ENCODE data around the gene DACH1.
"Not testable (repeated sequence)": the region's sequence is repeated elsewhere in the genome, so short reads cannot be mapped to it uniquely, and the experiment has no call there.

DACH1 gene

DNA sequence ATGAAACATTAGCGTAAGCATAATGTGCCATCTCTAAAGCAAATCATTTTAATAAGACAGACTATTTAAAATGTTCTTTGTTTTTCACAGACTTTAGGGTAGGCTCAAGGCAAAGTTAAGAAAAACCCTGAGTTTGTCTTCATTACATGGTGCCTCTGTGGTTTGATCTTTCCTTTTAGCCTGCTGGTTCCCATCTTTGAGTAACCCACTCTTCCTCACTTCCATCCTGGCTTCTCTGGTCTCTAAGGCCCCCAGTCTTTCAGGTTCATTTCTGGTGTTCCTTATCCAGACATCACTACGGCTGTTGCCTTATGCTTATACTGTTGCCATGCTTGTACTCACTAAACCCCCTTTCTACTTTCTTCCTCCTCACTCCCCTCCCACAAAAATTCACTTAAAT lies 38.4 kb downstream of the DACH1 start:
- no peak for DNase-seq (ENCODE audit: low read depth)

GRCh38 chr13:71828117-71828516 lies 38.9 kb downstream of the DACH1 start:
- DNase-seq (ENCODE audit: low read depth) = peak; percentile 33

GRCh38 chr13:71827241-71827640 lies 39.8 kb downstream of the DACH1 start:
- DNase-seq (ENCODE audit: low read depth) = no peak

DNA sequence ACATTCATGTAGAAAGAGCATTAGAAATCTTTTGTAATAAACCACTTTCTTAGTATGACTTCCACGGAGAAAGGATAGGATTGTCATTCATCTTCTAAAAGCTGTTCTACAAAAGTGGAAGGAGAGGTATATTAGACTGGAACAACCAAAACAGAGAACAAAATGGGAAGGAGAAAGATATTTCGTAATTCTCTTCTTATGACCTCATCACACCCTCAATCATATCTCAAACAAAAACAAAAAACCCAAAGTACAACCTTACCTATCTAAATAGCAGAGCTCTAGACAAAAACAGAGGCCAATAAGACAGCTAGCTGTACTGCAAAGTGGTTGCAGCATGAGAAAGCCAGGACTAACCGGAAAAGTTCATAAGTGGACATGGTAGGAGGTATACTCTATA lies 46.3 kb downstream of the DACH1 start:
- no peak for DNase-seq (ENCODE audit: low read depth)

DNA sequence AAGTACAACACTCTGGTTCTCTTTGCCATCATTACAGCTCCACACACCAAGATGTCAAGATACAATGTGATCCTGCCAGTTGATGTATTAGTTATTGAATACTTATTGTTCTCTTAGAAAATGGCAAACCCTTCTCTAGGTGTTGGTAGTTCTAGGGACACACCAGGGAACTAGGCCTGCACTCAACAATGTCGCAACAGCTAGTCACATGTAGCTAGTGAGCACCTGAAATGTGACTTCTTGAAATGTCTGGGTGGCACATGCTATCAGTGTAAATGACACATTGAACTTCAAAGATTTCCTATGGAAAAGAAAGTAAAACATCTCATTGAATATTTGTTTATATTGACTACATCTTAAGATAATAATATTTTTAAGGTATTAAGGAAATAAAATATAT lies 49.7 kb downstream of the DACH1 start:
- no peak for DNase-seq (ENCODE audit: low read depth)

GRCh38 chr13:71814806-71815360 lies 52.1 kb downstream of the DACH1 start:
- no peak for DNase-seq (ENCODE audit: low read depth)

GRCh38 chr13:71813187-71813586 lies 53.8 kb downstream of the DACH1 start:
- DNase-seq (ENCODE audit: low read depth) = no peak

DNA sequence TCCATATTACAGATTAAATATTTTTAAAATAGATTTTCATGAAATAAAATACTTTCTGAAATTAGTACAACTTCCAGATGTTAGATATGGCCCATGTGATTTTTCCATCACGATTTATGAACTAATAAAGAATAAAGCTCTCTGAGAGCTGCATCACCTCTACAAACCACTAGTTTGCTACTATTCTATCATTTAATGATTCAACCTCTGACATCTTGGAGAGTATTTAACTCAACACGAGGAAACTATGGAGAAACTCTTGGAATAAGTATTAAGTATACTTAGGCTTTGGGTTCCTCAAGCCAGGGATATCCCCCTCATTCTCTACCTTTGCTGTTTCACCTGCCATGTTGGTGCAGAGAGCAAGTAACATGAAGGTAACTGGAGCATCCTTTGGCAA lies 55.7 kb downstream of the DACH1 start:
- no peak for DNase-seq (ENCODE audit: low read depth)

- DNase-seq (ENCODE audit: low read depth) = no peak
Measured at GRCh38 chr13:71808708-71809107, 58.3 kb downstream of the DACH1 start.

GRCh38 chr13:71806886-71807285 lies 60.1 kb downstream of the DACH1 start:
- DNase-seq (ENCODE audit: low read depth) = no peak

DNA sequence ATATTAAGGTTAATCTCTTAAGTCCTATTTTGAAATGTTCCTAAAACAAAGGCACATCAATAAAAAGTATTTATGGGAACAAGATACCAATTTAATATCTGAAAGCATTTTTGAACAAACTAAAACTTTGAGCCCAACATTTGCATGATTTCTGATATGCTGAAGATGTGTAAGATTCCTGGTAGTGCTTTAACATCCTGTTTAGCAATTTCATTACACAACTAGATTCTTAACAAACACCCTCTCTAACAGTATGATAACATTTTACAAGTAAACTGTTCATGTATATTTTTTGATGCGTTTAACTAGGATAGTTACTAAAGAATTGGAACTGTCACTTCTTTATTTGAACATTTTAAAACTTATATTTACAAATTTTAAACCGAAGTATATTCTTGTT lies 63.9 kb downstream of the DACH1 start:
- peak; percentile 14 for DNase-seq (ENCODE audit: low read depth)

GRCh38 chr13:71801781-71802180 lies 65.2 kb downstream of the DACH1 start:
- DNase-seq (ENCODE audit: low read depth) = no peak

GRCh38 chr13:71801165-71801760 lies 65.7 kb downstream of the DACH1 start:
- no peak for DNase-seq (ENCODE audit: low read depth)

DNA sequence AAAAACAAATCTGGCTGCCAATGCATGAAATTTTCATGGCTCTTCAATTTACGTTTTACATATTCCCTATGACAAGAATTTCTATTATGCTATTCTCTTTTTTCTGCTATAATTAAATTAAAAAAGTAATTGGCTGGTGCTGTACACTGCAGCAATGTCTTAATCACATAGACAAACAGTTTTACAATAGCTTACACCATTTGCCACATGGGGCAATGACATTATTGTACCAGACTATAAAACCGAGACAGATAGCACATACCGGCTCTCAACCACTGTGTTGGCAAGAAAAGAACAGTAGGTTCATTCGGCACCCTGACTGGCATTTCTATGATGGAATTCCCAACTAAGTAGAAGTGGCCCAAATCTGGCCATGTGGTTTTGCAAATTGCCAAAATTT lies 67.7 kb downstream of the DACH1 start:
- no peak for DNase-seq (ENCODE audit: low read depth)

DNA sequence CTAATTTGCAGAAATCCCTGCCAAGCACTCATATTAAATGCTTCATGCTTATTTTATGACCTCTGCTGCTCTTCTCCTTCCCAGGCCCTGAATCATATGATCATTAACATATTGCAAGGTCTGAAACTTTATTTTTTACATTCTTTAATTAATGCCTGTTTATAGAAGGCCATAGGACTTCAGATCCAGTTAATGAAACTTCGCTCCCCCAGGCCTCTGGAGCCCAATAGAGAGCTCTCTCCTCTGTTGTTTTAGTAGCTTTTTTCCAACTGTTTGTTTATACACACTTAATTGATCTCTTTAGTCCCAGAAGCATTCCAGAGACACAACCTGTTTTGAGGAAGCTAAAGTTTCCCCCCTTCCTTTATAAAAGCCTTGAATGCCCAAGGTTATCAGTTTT lies 68.3 kb downstream of the DACH1 start:
- no peak for DNase-seq (ENCODE audit: low read depth)

DNA sequence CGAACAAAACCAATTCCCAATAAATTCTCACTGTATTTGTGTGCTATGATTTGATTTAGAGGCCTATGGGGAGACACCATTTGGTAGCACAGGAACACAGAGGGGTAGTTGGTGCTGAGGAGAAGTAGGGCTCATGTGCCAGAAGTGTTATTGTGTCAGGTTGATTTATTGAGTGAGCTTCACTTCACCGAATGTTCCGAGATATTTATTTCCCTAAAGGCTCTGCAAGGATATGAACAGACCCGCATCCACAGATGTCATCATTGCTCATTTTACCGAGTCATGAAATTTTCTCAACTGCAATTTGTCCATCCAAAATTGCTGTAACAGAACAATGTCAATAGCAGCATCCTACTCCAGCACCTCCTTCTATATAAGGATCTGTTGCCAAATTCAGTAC lies 69.5 kb downstream of the DACH1 start:
- DNase-seq (ENCODE audit: low read depth) = no peak

DNA sequence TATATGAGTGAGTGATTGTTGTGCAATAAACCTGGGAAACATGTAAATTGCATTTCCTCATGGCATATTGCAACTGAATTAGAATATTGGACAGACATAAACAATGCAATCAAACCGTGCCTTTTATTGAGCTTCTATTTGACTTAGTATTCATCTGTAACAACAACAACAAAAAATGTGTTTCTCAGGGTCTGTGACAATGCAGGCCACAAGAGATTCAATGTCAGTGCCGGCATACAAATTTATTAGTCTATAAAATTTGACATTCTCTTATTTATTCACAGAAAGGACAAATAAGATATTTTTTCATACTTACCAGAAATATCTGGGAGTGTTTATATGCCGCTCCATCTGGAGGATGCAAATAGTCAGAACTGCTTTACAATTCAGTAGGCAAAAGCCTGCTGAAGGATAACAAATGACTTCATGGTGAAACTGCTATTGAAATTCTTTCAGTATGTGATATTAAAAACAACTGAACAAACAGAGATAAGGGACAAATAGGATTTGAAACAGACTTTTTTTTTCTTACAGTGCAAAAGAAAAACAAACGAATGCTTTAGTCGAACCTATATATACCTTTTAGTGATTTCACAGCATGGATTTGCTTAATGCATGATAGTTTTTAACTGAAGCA lies 77.2 kb downstream of the DACH1 start:
- peak; percentile 19 for DNase-seq (ENCODE audit: low read depth)

DNA sequence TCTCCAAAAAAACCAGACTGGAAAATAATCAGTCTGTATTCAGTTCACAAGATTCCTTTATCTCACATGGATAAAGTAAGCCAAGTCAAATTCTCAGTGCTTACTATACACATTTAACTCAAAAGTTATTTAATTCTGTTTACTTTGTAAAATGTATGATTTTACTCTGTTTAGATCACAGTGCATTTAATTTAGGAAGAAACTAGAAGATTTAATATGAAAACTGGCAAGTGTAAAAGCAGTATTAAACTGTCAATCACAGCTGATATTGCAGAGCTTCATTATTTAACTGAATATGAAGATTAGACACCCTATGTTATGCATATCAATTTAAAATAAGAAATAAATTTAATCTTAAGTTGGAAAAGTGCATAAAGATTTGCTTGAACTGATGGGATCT lies 78.0 kb downstream of the DACH1 start:
- no peak for DNase-seq (ENCODE audit: low read depth)

- DNase-seq (ENCODE audit: low read depth) = no peak
Measured at GRCh38 chr13:71787414-71787813, 79.6 kb downstream of the DACH1 start.

- DNase-seq (ENCODE audit: low read depth) = no peak
Measured at GRCh38 chr13:71786875-71787274, 80.1 kb downstream of the DACH1 start.

GRCh38 chr13:71785361-71785760 lies 81.6 kb downstream of the DACH1 start:
- no peak for DNase-seq (ENCODE audit: low read depth)

GRCh38 chr13:71780546-71780945 lies 86.5 kb downstream of the DACH1 start:
- no peak for DNase-seq (ENCODE audit: low read depth)

- DNase-seq (ENCODE audit: low read depth) = not testable (repeated sequence)
Measured at GRCh38 chr13:71778998-71779397, 88.0 kb downstream of the DACH1 start.

DNA sequence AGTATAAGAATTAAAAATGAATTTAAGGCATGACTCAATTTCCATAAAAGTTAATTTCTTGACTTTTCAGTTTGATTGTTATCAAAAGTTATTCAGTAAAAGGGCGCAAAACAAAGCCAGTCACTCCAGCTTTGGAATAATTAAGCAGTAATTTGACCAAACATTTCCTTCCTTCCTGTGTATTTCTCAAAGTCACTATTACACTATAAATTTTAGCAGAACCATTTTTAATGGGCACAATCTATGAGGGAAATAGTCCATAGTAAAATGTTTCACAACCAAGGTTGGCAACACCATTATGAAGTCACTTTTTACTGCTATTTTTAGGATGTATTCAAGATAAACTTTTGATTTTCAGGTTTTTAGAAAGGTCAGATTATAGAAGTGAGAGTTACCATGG lies 91.0 kb downstream of the DACH1 start:
- no peak for DNase-seq (ENCODE audit: low read depth)

Data from iris pigment epithelial cell (primary cell).